ENCODE measurements around the gene CLDND1. TPM values are rescaled to one million over a fixed set of nuclear protein-coding genes. Genes with fewer than 3 reads are reported as not detected.

Gene CLDND1
- total and polyA plus RNA-seq, 2 donors (not counting 1 experiment from before 2014, with no cell fraction given), result 69.4 to 134 TPM

GRCh38 chr3:98530676-98531075 is 8.0 kb upstream of the CLDND1 start:
- Histone ChIP-seq H3K27ac (ENCODE audit: low read length in 2 of 2) (no peak overlapping the region), H3K9ac (ENCODE audit: low read length) (no peak overlapping the region), H3K79me2 (ENCODE audit: control insufficient read depth, insufficient read depth, low read length) (no peaks in the 10 kb centered on the region), H3K9me3 (ENCODE audit: control extremely low read depth in 1 of 3, control insufficient read depth in 2 of 3, insufficient read depth in 1 of 3, low read length in 2 of 3) (no peaks in the 10 kb centered on the region), H4K20me1 (ENCODE audit: control insufficient read depth, insufficient read depth, low read length, poor library complexity, severe bottlenecking) (no peaks in the 10 kb centered on the region), H3K4me2 (replicated peaks; ENCODE audit: low read depth, low read length, poor library complexity, severe bottlenecking) (no peak overlapping the region), H3K4me3 (ENCODE audit: control extremely low read depth in 1 of 5, extremely low read depth in 1 of 5, insufficient read depth in 1 of 5, low read depth in 2 of 5, low read length in 4 of 5) (no peak overlapping the region), H2AFZ (ENCODE audit: insufficient read depth, low read depth, low read length, poor library complexity, severe bottlenecking) (no peak overlapping the region), H3K36me3 (replicated peaks in 1 of 2; ENCODE audit: control extremely low read depth in 1 of 2, control insufficient read depth in 1 of 2, extremely low read depth in 1 of 2, insufficient read depth in 2 of 2, low read length in 1 of 2) (no peaks in the 10 kb centered on the region), H3K27me3 (replicated peaks in 1 of 4; ENCODE audit: control extremely low read depth in 1 of 4, control insufficient read depth in 3 of 4, insufficient read depth in 4 of 4, low read length in 3 of 4) (no peaks in the 10 kb centered on the region), H3K4me1 (ENCODE audit: control insufficient read depth in 2 of 2, insufficient read depth in 2 of 2, low read length in 2 of 2) (no peaks in the 10 kb centered on the region)
- intact Hi-C loops (cut with micrococcal nuclease), result no loop called here
- Mint-ChIP-seq H3K4me3 (no peak overlapping the region), H3K9me3 (ENCODE audit: insufficient read depth) (no peaks in the 10 kb centered on the region), H3K27ac (no peak overlapping the region), H3K4me1 (peaks cover 3% of the 10 kb centered on the region), H3K27me3 (peaks cover 3% of the 10 kb centered on the region)
- no peak for DNase-seq
- TF ChIP-seq EZH2 (IDR thresholded peaks at IDR 0.05; ENCODE audit: borderline replicate concordance, insufficient read depth, low read depth, low read length, poor library complexity, severe bottlenecking), result no peak
- TF ChIP-seq, protein P1, sequence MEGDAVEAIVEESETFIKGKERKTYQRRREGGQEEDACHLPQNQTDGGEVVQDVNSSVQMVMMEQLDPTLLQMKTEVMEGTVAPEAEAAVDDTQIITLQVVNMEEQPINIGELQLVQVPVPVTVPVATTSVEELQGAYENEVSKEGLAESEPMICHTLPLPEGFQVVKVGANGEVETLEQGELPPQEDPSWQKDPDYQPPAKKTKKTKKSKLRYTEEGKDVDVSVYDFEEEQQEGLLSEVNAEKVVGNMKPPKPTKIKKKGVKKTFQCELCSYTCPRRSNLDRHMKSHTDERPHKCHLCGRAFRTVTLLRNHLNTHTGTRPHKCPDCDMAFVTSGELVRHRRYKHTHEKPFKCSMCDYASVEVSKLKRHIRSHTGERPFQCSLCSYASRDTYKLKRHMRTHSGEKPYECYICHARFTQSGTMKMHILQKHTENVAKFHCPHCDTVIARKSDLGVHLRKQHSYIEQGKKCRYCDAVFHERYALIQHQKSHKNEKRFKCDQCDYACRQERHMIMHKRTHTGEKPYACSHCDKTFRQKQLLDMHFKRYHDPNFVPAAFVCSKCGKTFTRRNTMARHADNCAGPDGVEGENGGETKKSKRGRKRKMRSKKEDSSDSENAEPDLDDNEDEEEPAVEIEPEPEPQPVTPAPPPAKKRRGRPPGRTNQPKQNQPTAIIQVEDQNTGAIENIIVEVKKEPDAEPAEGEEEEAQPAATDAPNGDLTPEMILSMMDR (IDR thresholded peaks at IDR 0.05), result no peak
- no peak for ATAC-seq (ENCODE audit: low read depth)
- POLR2A ChIA-PET, result no interaction called here
- CTCF ChIA-PET, result interaction anchor here (0.6 kb wide), 1 partner anchor 1262 kb away, joined by 3 read pairs; no protein-coding TSS in a partner anchor
- no CpG with 5 or more reads among the region's 2 CpGs for WGBS (ENCODE audit: insufficient coverage)

DNA sequence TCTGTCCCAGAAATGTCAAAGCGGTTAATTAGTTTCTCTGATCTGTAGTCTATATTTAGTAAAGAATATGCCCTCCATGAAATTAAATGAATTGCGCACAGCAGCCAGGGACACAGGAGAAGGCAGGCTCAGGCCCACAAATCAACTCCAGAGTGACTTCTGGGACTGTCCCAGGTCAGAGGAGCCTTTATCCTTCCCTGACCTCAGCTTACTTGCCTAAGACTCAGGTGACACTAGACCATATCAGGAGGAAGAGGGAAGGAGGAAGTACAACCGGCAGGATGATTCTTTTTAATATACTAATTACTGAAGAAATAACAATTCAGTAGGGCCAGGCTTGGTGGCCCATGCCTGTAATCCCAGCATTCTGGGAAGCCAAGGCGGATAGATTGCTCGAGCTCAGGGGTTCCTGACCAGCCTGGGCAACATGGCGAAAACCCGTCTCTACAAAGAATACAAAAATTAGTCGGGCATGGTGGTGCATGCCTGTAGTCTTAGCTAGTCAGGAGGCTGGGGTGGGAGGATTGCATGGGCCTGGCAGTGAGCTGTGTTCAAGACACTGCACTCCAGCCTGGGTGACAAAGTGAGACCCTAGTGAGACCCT is 7.3 kb upstream of the CLDND1 start:
- no peak overlapping the region for H3K27ac ChIP-seq (ENCODE audit: low read length in 2 of 2)
- WGBS (ENCODE audit: insufficient coverage), result 96% methylated on average over 5 of the region's 8 CpGs
- H4K20me1 ChIP-seq (ENCODE audit: control insufficient read depth, insufficient read depth, low read length, poor library complexity, severe bottlenecking), result no peaks in the 10 kb centered on the region
- no peaks in the 10 kb centered on the region for H3K4me1 ChIP-seq (ENCODE audit: control insufficient read depth in 2 of 2, insufficient read depth in 2 of 2, low read length in 2 of 2)
- H3K9me3 ChIP-seq (ENCODE audit: control extremely low read depth in 1 of 3, control insufficient read depth in 2 of 3, insufficient read depth in 1 of 3, low read length in 2 of 3), result no peaks in the 10 kb centered on the region
- ChIA-PET CTCF (interaction anchor here (0.6 kb wide), 1 partner anchor 1263 kb away, joined by 3 read pairs; no protein-coding TSS in a partner anchor), POLR2A (no interaction called here)
- ATAC-seq (ENCODE audit: low read depth) (no peak), DNase-seq (no peak)
- no peak overlapping the region for H3K4me3 Mint-ChIP-seq
- intact Hi-C loops (cut with micrococcal nuclease), result no loop called here
- peaks cover 3% of the 10 kb centered on the region for H3K27me3 Mint-ChIP-seq
- no peak overlapping the region for H3K27ac Mint-ChIP-seq
- H3K79me2 ChIP-seq (ENCODE audit: control insufficient read depth, insufficient read depth, low read length), result no peaks in the 10 kb centered on the region
- TF ChIP-seq, protein P1 (IDR thresholded peaks at IDR 0.05), result no peak
- no peak for TF ChIP-seq EZH2 (IDR thresholded peaks at IDR 0.05; ENCODE audit: borderline replicate concordance, insufficient read depth, low read depth, low read length, poor library complexity, severe bottlenecking)
- H2AFZ ChIP-seq (ENCODE audit: insufficient read depth, low read depth, low read length, poor library complexity, severe bottlenecking), result no peak overlapping the region
- H3K4me1 Mint-ChIP-seq, result peaks cover 3% of the 10 kb centered on the region
- H3K9me3 Mint-ChIP-seq (ENCODE audit: insufficient read depth), result no peaks in the 10 kb centered on the region
- no peak overlapping the region for H3K9ac ChIP-seq (ENCODE audit: low read length)
- no peak overlapping the region for H3K4me2 ChIP-seq (replicated peaks; ENCODE audit: low read depth, low read length, poor library complexity, severe bottlenecking)
- no peak overlapping the region for H3K4me3 ChIP-seq (ENCODE audit: control extremely low read depth in 1 of 5, extremely low read depth in 1 of 5, insufficient read depth in 1 of 5, low read depth in 2 of 5, low read length in 4 of 5)
- H3K36me3 ChIP-seq (replicated peaks in 1 of 2; ENCODE audit: control extremely low read depth in 1 of 2, control insufficient read depth in 1 of 2, extremely low read depth in 1 of 2, insufficient read depth in 2 of 2, low read length in 1 of 2), result no peaks in the 10 kb centered on the region
- peaks cover 0 to 3% (median 0%) of the 10 kb centered on the region in 4 experiments for H3K27me3 ChIP-seq (replicated peaks in 1 of 4; ENCODE audit: control extremely low read depth in 1 of 4, control insufficient read depth in 3 of 4, insufficient read depth in 4 of 4, low read length in 3 of 4)

Measured in B cell (primary cell).